HCT116 (cell line): ENCODE measurements around the gene ELOF1. TPM values are rescaled to one million over a fixed set of nuclear protein-coding genes. Genes with fewer than 3 reads are reported as not detected.

Experiments
- ATAC-seq: fragments of 200-7000 bp; cut with Tn5 transposase; 2 replicates; pipeline ENCODE4 v1.9.1; 2020; ENCODE audit warnings: mild to moderate bottlenecking, moderate library complexity
- BruUV-seq: library from RNA; stranded (reverse); fragments of 400-500 nt; replicated peaks from 2 replicates; lab custom pipeline; 2021; lab: Mats Ljungman, UMichigan
- CTCF ChIA-PET: fragments of 300-600 bp; sonication (Branson Sonifier 250); formaldehyde crosslinking; loops from one replicate; lab custom pipeline; 2021; ENCODE audit warnings: antibody characterized with exemption; lab: Charles Lee
- POLR2A ChIA-PET: fragments of 300-600, 350-600 bp; sonication (Branson Sonifier 250); formaldehyde crosslinking; loops from one replicate; lab custom pipeline; 2021; ENCODE audit warnings: antibody characterized with exemption; lab: Charles Lee
- RAD21 ChIA-PET, 2 experiments: fragments of 300-600 bp; sonication (Branson Sonifier 250); formaldehyde crosslinking; loops; one replicate each; lab custom pipeline; 2023; ENCODE audit warnings: low total read pairs in 2 of 2; ENCODE audit not compliant: uncharacterized antibody in 2 of 2, unreplicated experiment in 2 of 2, low non-redundant PET in 1 of 2; lab: Charles Lee
- DNase-seq: peaks from one replicate; pipeline ENCODE4 v3.0.0-alpha.2; 2010; ENCODE audit warnings: low read depth, low spot score
- H2AFZ ChIP-seq: fragments of 200-600 bp; shearing (Covaris generic), sonication (generic); 2 replicates; pipeline ENCODE4 v1.6.1; 2017; ENCODE audit warnings: low read depth, mixed run types, mixed read lengths, antibody characterized with exemption, low read length; ENCODE audit not compliant: poor library complexity, severe bottlenecking
- H3K27ac ChIP-seq: 2 replicates; pipeline ENCODE4 v1.5.1; 2012; ENCODE audit warnings: low read depth, low read length
- H3K27me3 ChIP-seq: fragments of 200-600 bp; sonication (generic); 2 replicates; pipeline ENCODE4 v1.6.1; 2016; ENCODE audit warnings: mixed run types, low read length, mixed read lengths; ENCODE audit not compliant: insufficient read depth
- H3K36me3 ChIP-seq, 2 experiments: fragments of 200-500 bp in 1 of 2; fragments of 200-600 bp in 1 of 2; sonication (Bioruptor generic) in 1 of 2; sonication (generic) in 1 of 2; 2 replicates each; pipeline versions ENCODE4 v1.5.1 to v1.6.1; 2014 to 2016; ENCODE audit warnings: low read length in 2 of 2, inconsistent platforms in 1 of 2, mixed read lengths in 1 of 2, mixed run types in 1 of 2; ENCODE audit not compliant: insufficient read depth in 2 of 2, control insufficient read depth in 1 of 2
- H3K4me1 ChIP-seq, 2 experiments: fragments of 200-600 bp in 1 of 2; sonication (generic) in 1 of 2; 2 replicates each; pipeline versions ENCODE4 v1.5.1 to v1.6.1; 2012 to 2017; ENCODE audit warnings: low read length in 2 of 2, inconsistent platforms in 1 of 2, mild to moderate bottlenecking in 1 of 2, mixed read lengths in 1 of 2, mixed run types in 1 of 2, moderate library complexity in 1 of 2; ENCODE audit not compliant: insufficient read depth in 2 of 2, control insufficient read depth in 1 of 2
- H3K4me2 ChIP-seq: fragments of 200-600 bp; sonication (generic); 2 replicates; pipeline ENCODE4 v1.6.1; 2017; ENCODE audit warnings: mixed run types, low read length, mixed read lengths
- H3K4me3 ChIP-seq, 2 experiments: fragments of 200-600 bp in 1 of 2; sonication (generic) in 1 of 2; replicated peaks in 1 of 2; 2 replicates each; pipeline ENCODE4 v1.5.1; 2011 to 2016; ENCODE audit warnings: low read length in 2 of 2, control low read depth in 1 of 2, low read depth in 1 of 2, mild to moderate bottlenecking in 1 of 2, mixed read lengths in 1 of 2, mixed run types in 1 of 2
- H3K79me2 ChIP-seq: fragments of 200-600 bp; sonication (generic); 2 replicates; pipeline ENCODE4 v1.6.1; 2017; ENCODE audit warnings: mild to moderate bottlenecking, mixed run types, low read length, moderate library complexity, mixed read lengths; ENCODE audit not compliant: insufficient read depth
- H3K9ac ChIP-seq: fragments of 200-600 bp; sonication (generic); 2 replicates; pipeline ENCODE4 v1.6.1; 2016; ENCODE audit warnings: low read length, mixed read lengths
- H3K9me2 ChIP-seq: fragments of 200-600 bp; sonication (generic), shearing (Covaris generic); 2 replicates; pipeline ENCODE4 v1.6.1; 2017; ENCODE audit warnings: mixed run types, mild to moderate bottlenecking, moderate library complexity; ENCODE audit not compliant: insufficient read depth
- H3K9me3 ChIP-seq, 2 experiments: fragments of 200-500 bp in 1 of 2; fragments of 200-600 bp in 1 of 2; sonication (Bioruptor generic) in 1 of 2; sonication (generic) in 1 of 2; 2 replicates each; pipeline ENCODE4 v1.6.1; 2014 to 2017; ENCODE audit warnings: low read length in 2 of 2, mixed read lengths in 2 of 2, inconsistent platforms in 1 of 2, low read depth in 1 of 2, mild to moderate bottlenecking in 1 of 2, mixed run types in 1 of 2, moderate library complexity in 1 of 2; ENCODE audit not compliant: control insufficient read depth in 1 of 2, insufficient read depth in 1 of 2
- H4K20me1 ChIP-seq: fragments of 200-600 bp; sonication (generic), shearing (Covaris generic); 2 replicates; pipeline ENCODE4 v1.6.1; 2017; ENCODE audit warnings: mixed run types, mild to moderate bottlenecking, moderate library complexity; ENCODE audit not compliant: insufficient read depth
- CEBPB ChIP-seq: IDR thresholded peaks from 2 replicates; pipeline ENCODE4 v1.6.1; 2012; ENCODE audit warnings: low read depth
- EZH2 ChIP-seq: fragments of 200-600 bp; sonication (generic); IDR thresholded peaks from 2 replicates; pipeline ENCODE4 v1.6.1; 2017; ENCODE audit warnings: antibody characterized with exemption, mixed run types
- EZH2phosphoT487 ChIP-seq: fragments of 200-600 bp; IDR thresholded peaks from 2 replicates; pipeline ENCODE4 v1.6.1; 2018; ENCODE audit warnings: antibody characterized with exemption, borderline replicate concordance
- FOSL1 ChIP-seq: IDR thresholded peaks from 2 replicates; pipeline ENCODE4 v1.6.1; 2012; ENCODE audit warnings: low read depth
- JUND ChIP-seq: IDR thresholded peaks from 2 replicates; pipeline ENCODE4 v1.6.1; 2012
- POLR2A ChIP-seq: IDR thresholded peaks from 2 replicates; pipeline ENCODE4 v1.7.0; 2011; ENCODE audit warnings: borderline replicate concordance; ENCODE audit not compliant: insufficient read depth, insufficient read length; ENCODE audit errors: extremely low read depth
- RAD21 ChIP-seq: IDR thresholded peaks from 2 replicates; pipeline ENCODE4 v1.6.1; 2012; ENCODE audit warnings: low read depth, mild to moderate bottlenecking
- SIN3A ChIP-seq: IDR thresholded peaks from 2 replicates; pipeline ENCODE4 v1.6.1; 2012; ENCODE audit warnings: low read depth
- SP1 ChIP-seq: IDR thresholded peaks from 2 replicates; pipeline ENCODE4 v1.6.1; 2012; ENCODE audit warnings: low read depth
- YY1 ChIP-seq: IDR thresholded peaks from 2 replicates; pipeline ENCODE4 v1.6.1; 2011; ENCODE audit warnings: low read length, low read depth, moderate library complexity, mild to moderate bottlenecking; ENCODE audit not compliant: insufficient replicate concordance; ENCODE audit errors: extremely low read depth
- ZFX ChIP-seq: fragments of 450-650 bp; IDR thresholded peaks from 2 replicates; pipeline ENCODE4 v1.6.1; 2017
- ZNF274 ChIP-seq: fragments of 200-500 bp; sonication (Bioruptor generic); IDR thresholded peaks from 2 replicates; pipeline ENCODE4 v1.6.1; 2014; ENCODE audit warnings: mild to moderate bottlenecking, low read depth, low read length, inconsistent platforms
- intact Hi-C: fragments of 100-400 bp; cut with micrococcal nuclease; formaldehyde crosslinking; loops from 2 replicates; pipeline ENCODE4 v1.10.0; 2022
- total RNA-seq: library from RNA; stranded (reverse); gene quantifications from one replicate; pipeline ENCODE4 v1.2.1, GENCODE V29; 2021; ENCODE audit not compliant: unreplicated experiment
- TF ChIP-seq, protein P1 (sequence below): IDR thresholded peaks from 2 replicates; pipeline ENCODE4 v1.6.1; 2012
- TF ChIP-seq, protein P2 (sequence below), 3 experiments: fragments of 200-600 bp in 1 of 3; sonication (generic) in 1 of 3; IDR thresholded peaks in 2 of 3; conservative IDR thresholded peaks in 1 of 3; 2 replicates each; pipeline ENCODE4 v1.5.1; 2012 to 2017; ENCODE audit warnings: low read depth in 2 of 3, low read length in 2 of 3, antibody characterized with exemption in 1 of 3, borderline replicate concordance in 1 of 3, control low read depth in 1 of 3, mild to moderate bottlenecking in 1 of 3, mixed read lengths in 1 of 3, mixed run types in 1 of 3, moderate library complexity in 1 of 3; ENCODE audit not compliant: insufficient read depth in 1 of 3
- TF ChIP-seq, protein P3 (sequence below): IDR thresholded peaks from 2 replicates; pipeline ENCODE4 v1.6.1; 2012

The ELOF1 gene
- total RNA-seq, 1 experiment from 2014 or later, result 74.5 TPM

DNA sequence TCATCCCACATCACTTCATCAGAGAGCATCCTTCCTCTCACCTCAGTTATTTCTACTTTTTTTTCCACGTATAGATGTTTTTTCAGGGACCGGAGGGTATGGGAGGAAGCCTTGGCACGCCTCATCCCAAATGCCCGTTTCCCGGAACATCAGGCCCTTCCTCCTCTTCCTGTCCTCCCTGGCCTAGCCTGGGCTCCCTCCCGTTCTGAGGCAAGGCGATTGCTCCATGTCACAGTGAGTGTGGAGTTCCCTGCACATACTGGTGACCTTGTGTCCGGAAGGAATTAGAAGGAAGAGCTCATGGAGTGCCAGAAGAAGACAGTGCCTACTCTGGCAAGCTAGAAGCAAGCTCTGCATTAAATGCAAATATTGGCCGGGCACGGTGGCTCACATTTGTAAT is 37.1 kb upstream of the ELOF1 start:
- H2AFZ ChIP-seq, result no peak overlapping the region
- ChIA-PET CTCF (no interaction called here), POLR2A (no interaction called here), RAD21 (no interaction called here)
- TF ChIP-seq, protein P1, sequence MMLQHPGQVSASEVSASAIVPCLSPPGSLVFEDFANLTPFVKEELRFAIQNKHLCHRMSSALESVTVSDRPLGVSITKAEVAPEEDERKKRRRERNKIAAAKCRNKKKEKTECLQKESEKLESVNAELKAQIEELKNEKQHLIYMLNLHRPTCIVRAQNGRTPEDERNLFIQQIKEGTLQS, result no peak
- TF ChIP-seq YY1 (no peak), EZH2 (no peak), POLR2A (no peak), CEBPB (no peak), SIN3A (no peak), RAD21 (no peak), EZH2phosphoT487 (no peak), ZNF274 (no peak), SP1 (no peak), ZFX (no peak), JUND (no peak), FOSL1 (no peak)
- TF ChIP-seq, protein P2, sequence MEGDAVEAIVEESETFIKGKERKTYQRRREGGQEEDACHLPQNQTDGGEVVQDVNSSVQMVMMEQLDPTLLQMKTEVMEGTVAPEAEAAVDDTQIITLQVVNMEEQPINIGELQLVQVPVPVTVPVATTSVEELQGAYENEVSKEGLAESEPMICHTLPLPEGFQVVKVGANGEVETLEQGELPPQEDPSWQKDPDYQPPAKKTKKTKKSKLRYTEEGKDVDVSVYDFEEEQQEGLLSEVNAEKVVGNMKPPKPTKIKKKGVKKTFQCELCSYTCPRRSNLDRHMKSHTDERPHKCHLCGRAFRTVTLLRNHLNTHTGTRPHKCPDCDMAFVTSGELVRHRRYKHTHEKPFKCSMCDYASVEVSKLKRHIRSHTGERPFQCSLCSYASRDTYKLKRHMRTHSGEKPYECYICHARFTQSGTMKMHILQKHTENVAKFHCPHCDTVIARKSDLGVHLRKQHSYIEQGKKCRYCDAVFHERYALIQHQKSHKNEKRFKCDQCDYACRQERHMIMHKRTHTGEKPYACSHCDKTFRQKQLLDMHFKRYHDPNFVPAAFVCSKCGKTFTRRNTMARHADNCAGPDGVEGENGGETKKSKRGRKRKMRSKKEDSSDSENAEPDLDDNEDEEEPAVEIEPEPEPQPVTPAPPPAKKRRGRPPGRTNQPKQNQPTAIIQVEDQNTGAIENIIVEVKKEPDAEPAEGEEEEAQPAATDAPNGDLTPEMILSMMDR (IDR thresholded peaks at IDR 0.05 in 2 of 3, conservative IDR thresholded peaks at IDR 0.05 in 1 of 3; ENCODE audit: borderline replicate concordance in 1 of 3, insufficient read depth in 1 of 3, low read depth in 2 of 3, low read length in 2 of 3), result no peak
- TF ChIP-seq, protein P3, sequence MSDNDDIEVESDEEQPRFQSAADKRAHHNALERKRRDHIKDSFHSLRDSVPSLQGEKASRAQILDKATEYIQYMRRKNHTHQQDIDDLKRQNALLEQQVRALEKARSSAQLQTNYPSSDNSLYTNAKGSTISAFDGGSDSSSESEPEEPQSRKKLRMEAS, result no peak
- H3K9me2 ChIP-seq, result no peaks in the 10 kb centered on the region
- H3K27ac ChIP-seq, result no peak overlapping the region
- peaks cover 3 to 13% of the 10 kb centered on the region in 2 experiments; a peak in 2 of 4 replicates for H3K4me1 ChIP-seq
- no peaks in the 10 kb centered on the region for H3K27me3 ChIP-seq
- no TSS peak for BruUV-seq
- ATAC-seq (no peak), DNase-seq (no peak)
- peaks cover 35% of the 10 kb centered on the region for H3K79me2 ChIP-seq
- peaks cover 0 to 5% of the 10 kb centered on the region in 2 experiments; a peak in 1 of 4 replicates for H3K36me3 ChIP-seq
- H3K9me3 ChIP-seq, result no peaks in the 10 kb centered on the region
- no peak overlapping the region for H3K4me3 ChIP-seq
- intact Hi-C loops, result no loop called here
- no peaks in the 10 kb centered on the region for H4K20me1 ChIP-seq
- no peak overlapping the region for H3K9ac ChIP-seq
- no peak overlapping the region for H3K4me2 ChIP-seq
